Measurements from ENCODE around the gene DHX9. TPM values are rescaled to one million over a fixed set of nuclear protein-coding genes. Genes with fewer than 3 reads are reported as not detected.

DHX9 gene
- total RNA-seq, 1 experiment from 2014 or later: 218 TPM

- no TSS peak for BruUV-seq (replicated peaks)
- POLR2A ChIA-PET: no interaction called here
- intact Hi-C loops (cut with micrococcal nuclease; ENCODE audit: unreplicated experiment): no loop called here
- TF ChIP-seq CTCF (IDR thresholded peaks at IDR 0.05; ENCODE audit: insufficient read depth in 1 of 2, low read depth in 1 of 2, low read length in 1 of 2, severe bottlenecking in 1 of 2, unreplicated experiment in 1 of 2): no peak
- no peaks in the 10 kb centered on the region for H3K9me3 ChIP-seq
- Mint-ChIP-seq H3K27ac (ENCODE audit: unreplicated experiment) (no peak overlapping the region), H3K36me3 (ENCODE audit: insufficient read depth, unreplicated experiment) (peaks cover 86% of the 10 kb centered on the region), H3K9me3 (ENCODE audit: unreplicated experiment) (no peaks in the 10 kb centered on the region), H3K27me3 (ENCODE audit: insufficient read depth, unreplicated experiment) (no peaks in the 10 kb centered on the region), H3K4me1 (ENCODE audit: low read depth, unreplicated experiment) (peaks cover 33% of the 10 kb centered on the region), H3K4me3 (ENCODE audit: unreplicated experiment) (peak overlapping the region; percentile 9)
- H3K27me3 ChIP-seq (replicated peaks; ENCODE audit: control insufficient read depth, insufficient read depth, low read length): no peaks in the 10 kb centered on the region
- DNase-seq: no peak
- peaks cover 8% of the 10 kb centered on the region for H3K4me1 ChIP-seq
- peaks cover 2% of the 10 kb centered on the region for H3K36me3 ChIP-seq (ENCODE audit: control insufficient read depth, insufficient read depth, low read length)
- CTCF ChIA-PET: no interaction called here
- no peak overlapping the region for H3K4me3 ChIP-seq (ENCODE audit: low read depth, low read length)
Observed at GRCh38 chr1:182842265-182842664, 3.1 kb downstream of the DHX9 start.

GRCh38 chr1:182845379-182845778 is 6.2 kb downstream of the DHX9 start:
- H3K4me3 ChIP-seq (ENCODE audit: low read depth, low read length): no peak overlapping the region
- peaks cover 8% of the 10 kb centered on the region for H3K4me1 ChIP-seq
- no peaks in the 10 kb centered on the region for H3K9me3 ChIP-seq
- TF ChIP-seq CTCF (IDR thresholded peaks at IDR 0.05; ENCODE audit: insufficient read depth in 1 of 2, low read depth in 1 of 2, low read length in 1 of 2, severe bottlenecking in 1 of 2, unreplicated experiment in 1 of 2): no peak
- intact Hi-C loops (cut with micrococcal nuclease; ENCODE audit: unreplicated experiment): no loop called here
- no TSS peak for BruUV-seq (replicated peaks)
- peaks cover 2% of the 10 kb centered on the region for H3K36me3 ChIP-seq (ENCODE audit: control insufficient read depth, insufficient read depth, low read length)
- H3K4me1 Mint-ChIP-seq (ENCODE audit: low read depth, unreplicated experiment): peaks cover 27% of the 10 kb centered on the region
- H3K9me3 Mint-ChIP-seq (ENCODE audit: unreplicated experiment): no peaks in the 10 kb centered on the region
- ChIA-PET POLR2A (no interaction called here), CTCF (interaction anchor here (0.6 kb wide), 1 partner anchor 28 kb away, joined by 3 read pairs; no protein-coding TSS in a partner anchor)
- H3K27me3 ChIP-seq (replicated peaks; ENCODE audit: control insufficient read depth, insufficient read depth, low read length): no peaks in the 10 kb centered on the region
- H3K27ac Mint-ChIP-seq (ENCODE audit: unreplicated experiment): no peak overlapping the region
- no peak overlapping the region for H3K4me3 Mint-ChIP-seq (ENCODE audit: unreplicated experiment)
- no peaks in the 10 kb centered on the region for H3K27me3 Mint-ChIP-seq (ENCODE audit: insufficient read depth, unreplicated experiment)
- DNase-seq: no peak
- H3K36me3 Mint-ChIP-seq (ENCODE audit: insufficient read depth, unreplicated experiment): peaks cover 98% of the 10 kb centered on the region

GRCh38 chr1:182845894-182846293 is 6.7 kb downstream of the DHX9 start:
- intact Hi-C loops (cut with micrococcal nuclease; ENCODE audit: unreplicated experiment): no loop called here
- Mint-ChIP-seq H3K36me3 (ENCODE audit: insufficient read depth, unreplicated experiment) (peaks cover 98% of the 10 kb centered on the region), H3K9me3 (ENCODE audit: unreplicated experiment) (no peaks in the 10 kb centered on the region), H3K27ac (ENCODE audit: unreplicated experiment) (no peak overlapping the region), H3K4me3 (ENCODE audit: unreplicated experiment) (no peak overlapping the region), H3K27me3 (ENCODE audit: insufficient read depth, unreplicated experiment) (no peaks in the 10 kb centered on the region), H3K4me1 (ENCODE audit: low read depth, unreplicated experiment) (peaks cover 27% of the 10 kb centered on the region)
- H3K4me3 ChIP-seq (ENCODE audit: low read depth, low read length): no peak overlapping the region
- no peak for DNase-seq
- H3K27me3 ChIP-seq (replicated peaks; ENCODE audit: control insufficient read depth, insufficient read depth, low read length): no peaks in the 10 kb centered on the region
- TF ChIP-seq CTCF (IDR thresholded peaks at IDR 0.05; ENCODE audit: insufficient read depth in 1 of 2, low read depth in 1 of 2, low read length in 1 of 2, severe bottlenecking in 1 of 2, unreplicated experiment in 1 of 2): no peak
- ChIA-PET POLR2A (no interaction called here), CTCF (no interaction called here)
- peaks cover 2% of the 10 kb centered on the region for H3K36me3 ChIP-seq (ENCODE audit: control insufficient read depth, insufficient read depth, low read length)
- peaks cover 6% of the 10 kb centered on the region for H3K4me1 ChIP-seq
- BruUV-seq (replicated peaks): no TSS peak
- no peaks in the 10 kb centered on the region for H3K9me3 ChIP-seq
